HFF-Myc (cell line): ENCODE results near the gene AMY1B.
"Not testable (repeated sequence)": the region's sequence is repeated elsewhere in the genome, so short reads cannot be mapped to it uniquely, and the experiment has no call there.

Experiments
- DNase-seq: peaks from one replicate; pipeline ENCODE4 v3.0.0-alpha.2; 2011; ENCODE audit warnings: low read depth; ENCODE audit errors: extremely low read depth
- H3K4me3 ChIP-seq: replicated peaks from 2 replicates; pipeline ENCODE4 v1.5.1; 2011; ENCODE audit warnings: low read depth, mild to moderate bottlenecking, control low read depth, low read length

Gene AMY1B

GRCh38 chr1:103696110-103696509, at the start of gene AMY1B:
TSS of gene AMY1B (minus strand) at chr1:103696210. CDS start at chr1:103695639, 571 bp downstream.
- not testable (repeated sequence) for DNase-seq, H3K4me3 ChIP-seq

- H3K4me3 ChIP-seq, DNase-seq: not testable (repeated sequence)
Observed at GRCh38 chr1:103745040-103745439, 49.0 kb upstream of the AMY1B start.

- not testable (repeated sequence) for DNase-seq, H3K4me3 ChIP-seq
Observed at GRCh38 chr1:103744449-103744848, 48.4 kb upstream of the AMY1B start.

GRCh38 chr1:103738031-103738430, 42.0 kb upstream of the AMY1B start:
- not testable (repeated sequence) for DNase-seq, H3K4me3 ChIP-seq

GRCh38 chr1:103735334-103735733, 39.3 kb upstream of the AMY1B start:
- not testable (repeated sequence) for H3K4me3 ChIP-seq, DNase-seq

GRCh38 chr1:103721473-103721872, 25.5 kb upstream of the AMY1B start:
- DNase-seq, H3K4me3 ChIP-seq: not testable (repeated sequence)

GRCh38 chr1:103717404-103717803, 21.4 kb upstream of the AMY1B start:
- not testable (repeated sequence) for DNase-seq, H3K4me3 ChIP-seq

GRCh38 chr1:103710381-103710780, 14.4 kb upstream of the AMY1B start:
- not testable (repeated sequence) for H3K4me3 ChIP-seq, DNase-seq

GRCh38 chr1:103707670-103708069, 11.7 kb upstream of the AMY1B start:
- not testable (repeated sequence) for DNase-seq, H3K4me3 ChIP-seq

- H3K4me3 ChIP-seq, DNase-seq: not testable (repeated sequence)
Observed at GRCh38 chr1:103701256-103701655, 5.2 kb upstream of the AMY1B start.

- DNase-seq, H3K4me3 ChIP-seq: not testable (repeated sequence)
Observed at GRCh38 chr1:103700669-103701068, 4.7 kb upstream of the AMY1B start.

GRCh38 chr1:103697430-103697829, 1.4 kb upstream of the AMY1B start:
- not testable (repeated sequence) for DNase-seq, H3K4me3 ChIP-seq

GRCh38 chr1:103676335-103676734, 19.7 kb downstream of the AMY1B start:
- H3K4me3 ChIP-seq, DNase-seq: not testable (repeated sequence)

- H3K4me3 ChIP-seq, DNase-seq: not testable (repeated sequence)
Observed at GRCh38 chr1:103655460-103655859, 40.5 kb downstream of the AMY1B start, which contains the start of gene AMY1A. TSS of gene AMY1A (plus strand) at chr1:103655760. CDS start at chr1:103656331, 571 bp downstream.

GRCh38 chr1:103654133-103654532, 41.9 kb downstream of the AMY1B start:
- DNase-seq: not testable (repeated sequence)

GRCh38 chr1:103650889-103651288, 45.1 kb downstream of the AMY1B start:
- not testable (repeated sequence) for H3K4me3 ChIP-seq, DNase-seq

More at GRCh38 chr1:103654133-103654532, 41.9 kb downstream of the AMY1B start:
- H3K4me3 ChIP-seq: not testable (repeated sequence)

GRCh38 chr1:103650305-103650704, 45.7 kb downstream of the AMY1B start:
- DNase-seq, H3K4me3 ChIP-seq: not testable (repeated sequence)

GRCh38 chr1:103643908-103644307, 52.1 kb downstream of the AMY1B start:
- not testable (repeated sequence) for DNase-seq, H3K4me3 ChIP-seq

- not testable (repeated sequence) for DNase-seq
Observed at GRCh38 chr1:103641194-103641593, 54.8 kb downstream of the AMY1B start.

More at GRCh38 chr1:103641194-103641593, 54.8 kb downstream of the AMY1B start:
- not testable (repeated sequence) for H3K4me3 ChIP-seq
